WTC11 (cell line): ENCODE results near the gene MANBA. TPM values are rescaled to one million over a fixed set of nuclear protein-coding genes. Genes with fewer than 3 reads are reported as not detected.
A peak's percentile ranks its signal among the peaks of the same experiment; 100 is the strongest.

Experiments used
- ATAC-seq: fragments of 200-7000 bp; cut with Tn5 transposase; 2 replicates; pipeline ENCODE4 v1.10.0; 2021; ENCODE audit warnings: mild to moderate bottlenecking, moderate library complexity
- CTCF ChIA-PET: fragments of 300-600 bp; sonication (Branson Sonifier 250); formaldehyde crosslinking; loops from one replicate; lab custom pipeline; 2021; ENCODE audit warnings: antibody characterized with exemption; lab: Charles Lee
- POLR2A ChIA-PET: fragments of 350-600 bp; sonication (Branson Sonifier 250); formaldehyde crosslinking; loops from one replicate; lab custom pipeline; 2021; ENCODE audit warnings: antibody characterized with exemption; lab: Charles Lee
- DNase-seq: peaks from one replicate; pipeline ENCODE4 v3.0.0; 2021; ENCODE audit warnings: low spot score
- H3K27ac Mint-ChIP-seq: 2 replicates; pipeline ENCODE4 v1.8.0; 2021; ENCODE audit warnings: mixed read lengths
- H3K27me3 Mint-ChIP-seq: 2 replicates; pipeline ENCODE4 v1.8.0; 2021; ENCODE audit warnings: low read depth, mild to moderate bottlenecking, moderate library complexity, mixed read lengths
- H3K36me3 Mint-ChIP-seq: 2 replicates; pipeline ENCODE4 v1.8.0; 2021; ENCODE audit warnings: mixed read lengths
- H3K4me1 Mint-ChIP-seq: 2 replicates; pipeline ENCODE4 v1.8.0; 2022; ENCODE audit warnings: mixed read lengths
- H3K4me3 Mint-ChIP-seq: 2 replicates; pipeline ENCODE4 v1.8.0; 2021; ENCODE audit warnings: mild to moderate bottlenecking, moderate library complexity, mixed read lengths
- H3K9me3 Mint-ChIP-seq: 2 replicates; pipeline ENCODE4 v1.8.0; 2021; ENCODE audit warnings: mixed read lengths
- ATF1 ChIP-seq: sonication (generic); formaldehyde crosslinking; IDR thresholded peaks from 2 replicates; pipeline ENCODE4 v1.8.1; 2023; ENCODE audit warnings: mild to moderate bottlenecking, moderate library complexity, missing genetic modification reagents
- ATF3 ChIP-seq: sonication (generic); formaldehyde crosslinking; conservative IDR thresholded peaks from 2 replicates; pipeline ENCODE4 v1.8.1; 2022; ENCODE audit warnings: mild to moderate bottlenecking, missing genetic modification reagents
- CREB1 ChIP-seq: sonication (generic); formaldehyde crosslinking; IDR thresholded peaks from 2 replicates; pipeline ENCODE4 v1.8.0; 2023; ENCODE audit warnings: mild to moderate bottlenecking, missing genetic modification reagents
- ELF4 ChIP-seq: sonication (generic); formaldehyde crosslinking; IDR thresholded peaks from 2 replicates; pipeline ENCODE4 v1.8.1; 2022; ENCODE audit warnings: low read depth, mild to moderate bottlenecking, moderate library complexity, missing genetic modification reagents
- FOXP4 ChIP-seq: sonication (generic); formaldehyde crosslinking; IDR thresholded peaks from 2 replicates; pipeline ENCODE4 v1.8.0; 2022; ENCODE audit warnings: mild to moderate bottlenecking, missing genetic modification reagents
- GABPB1 ChIP-seq: sonication (generic); formaldehyde crosslinking; IDR thresholded peaks from 2 replicates; pipeline ENCODE4 v1.8.1; 2023; ENCODE audit warnings: mild to moderate bottlenecking, missing genetic modification reagents
- GRHL2 ChIP-seq: fragments of 250-450 bp; sonication (Bioruptor Pico); IDR thresholded peaks from 2 replicates; pipeline ENCODE4 v1.8.0; 2022; ENCODE audit warnings: mild to moderate bottlenecking, moderate library complexity; ENCODE audit not compliant: insufficient replicate concordance, severe bottlenecking
- JUN ChIP-seq: sonication (generic); formaldehyde crosslinking; IDR thresholded peaks from 2 replicates; pipeline ENCODE4 v1.8.0; 2023; ENCODE audit warnings: mild to moderate bottlenecking, missing genetic modification reagents
- NFE2L1 ChIP-seq: sonication (generic); formaldehyde crosslinking; IDR thresholded peaks from 2 replicates; pipeline ENCODE4 v1.8.1; 2023; ENCODE audit warnings: missing genetic modification reagents
- NR2C2 ChIP-seq: sonication (generic); formaldehyde crosslinking; IDR thresholded peaks from 2 replicates; pipeline ENCODE4 v1.8.0; 2022; ENCODE audit warnings: mild to moderate bottlenecking, missing genetic modification reagents
- NR3C1 ChIP-seq: sonication (generic); formaldehyde crosslinking; conservative IDR thresholded peaks from 2 replicates; pipeline ENCODE4 v1.8.1; 2023; ENCODE audit warnings: low read depth, mild to moderate bottlenecking, missing genetic modification reagents
- SMAD3 ChIP-seq: sonication (generic); formaldehyde crosslinking; IDR thresholded peaks from 2 replicates; pipeline ENCODE4 v1.8.0; 2022; ENCODE audit warnings: missing genetic modification reagents, mild to moderate bottlenecking, borderline replicate concordance
- ZBTB21 ChIP-seq: sonication (generic); formaldehyde crosslinking; IDR thresholded peaks from 2 replicates; pipeline ENCODE4 v1.8.1; 2023; ENCODE audit warnings: mild to moderate bottlenecking, missing genetic modification reagents, borderline replicate concordance
- ZNF121 ChIP-seq: sonication (generic); formaldehyde crosslinking; IDR thresholded peaks from 2 replicates; pipeline ENCODE4 v1.8.0; 2023; ENCODE audit warnings: missing genetic modification reagents
- ZNF232 ChIP-seq: sonication (generic); formaldehyde crosslinking; IDR thresholded peaks from 2 replicates; pipeline ENCODE4 v1.8.0; 2022; ENCODE audit warnings: mild to moderate bottlenecking, missing genetic modification reagents
- ZNF425 ChIP-seq: fragments of 250-450 bp; sonication (Bioruptor Pico); conservative IDR thresholded peaks from 2 replicates; pipeline ENCODE4 v1.9.0; 2021; ENCODE audit warnings: mild to moderate bottlenecking
- total RNA-seq: library from RNA; stranded (reverse); gene quantifications from 3 replicates; pipeline ENCODE4 v1.2.3, GENCODE V29; 2021
- TF ChIP-seq, protein P1 (sequence below): sonication (generic); formaldehyde crosslinking; conservative IDR thresholded peaks from 2 replicates; pipeline ENCODE4 v1.8.1; 2023; ENCODE audit warnings: mild to moderate bottlenecking, low read depth, missing genetic modification reagents, moderate library complexity
- TF ChIP-seq, protein P2 (sequence below): sonication (generic); formaldehyde crosslinking; IDR thresholded peaks from 2 replicates; pipeline ENCODE4 v1.8.0; 2022; ENCODE audit warnings: mild to moderate bottlenecking, missing genetic modification reagents
- TF ChIP-seq, protein P3 (sequence below): fragments of 250-450 bp; sonication (Bioruptor Pico); IDR thresholded peaks from 2 replicates; pipeline ENCODE4 v1.9.0; 2021; ENCODE audit warnings: mild to moderate bottlenecking, borderline replicate concordance
- TF ChIP-seq, protein P4 (sequence below): sonication (generic); formaldehyde crosslinking; IDR thresholded peaks from 2 replicates; pipeline ENCODE4 v1.8.0; 2022; ENCODE audit warnings: mild to moderate bottlenecking, missing genetic modification reagents

MANBA gene
- total RNA-seq, 1 experiment from 2014 or later, result 35.1 TPM

- TF ChIP-seq ZBTB21 (CRISPR knock-in tag) (no peak), ATF1 (no peak), NFE2L1 (CRISPR knock-in tag) (no peak), ELF4 (CRISPR knock-in tag) (no peak), NR2C2 (CRISPR knock-in tag) (no peak), NR3C1 (CRISPR knock-in tag) (no peak)
Measured at GRCh38 chr4:102780476-102781144, 19.8 kb upstream of the MANBA start (continued).

DNA sequence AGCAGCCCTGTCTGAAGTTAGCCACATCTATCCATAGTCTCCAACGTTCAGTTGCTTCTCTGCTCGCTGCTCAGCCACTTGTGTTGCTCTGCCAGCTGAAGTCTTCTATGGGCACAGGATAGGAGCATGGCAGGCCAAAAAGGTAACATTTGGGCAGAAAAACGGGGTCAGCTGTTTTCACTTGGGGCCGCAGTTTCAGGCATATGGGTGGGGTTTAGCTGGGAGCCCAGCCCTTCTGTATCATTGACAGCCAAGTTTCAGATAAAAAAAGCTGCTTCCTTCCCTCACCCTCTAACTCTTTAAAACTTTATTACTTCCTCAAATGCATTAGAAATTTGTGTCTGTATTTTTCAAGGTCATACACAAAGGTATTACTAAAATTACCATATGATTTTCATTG lies 18.4 kb upstream of the MANBA start:
- ChIA-PET POLR2A (no interaction called here), CTCF (no interaction called here)
- Mint-ChIP-seq H3K36me3 (no peaks in the 10 kb centered on the region), H3K9me3 (no peaks in the 10 kb centered on the region), H3K4me3 (no peak overlapping the region), H3K27ac (no peak overlapping the region), H3K27me3 (peaks cover 3% of the 10 kb centered on the region), H3K4me1 (0 out of 2 replicates have a peak, but pooled peaks cover 3% of the 10 kb centered on the region)
- TF ChIP-seq GRHL2 (no peak), JUN (CRISPR knock-in tag) (no peak), ATF3 (CRISPR knock-in tag) (no peak), GABPB1 (CRISPR knock-in tag) (no peak), ZNF425 (CRISPR knock-in tag) (no peak), SMAD3 (no peak), ZNF232 (CRISPR knock-in tag) (no peak), CREB1 (no peak), ZNF121 (CRISPR knock-in tag) (no peak), FOXP4 (no peak)
- TF ChIP-seq, protein P1, sequence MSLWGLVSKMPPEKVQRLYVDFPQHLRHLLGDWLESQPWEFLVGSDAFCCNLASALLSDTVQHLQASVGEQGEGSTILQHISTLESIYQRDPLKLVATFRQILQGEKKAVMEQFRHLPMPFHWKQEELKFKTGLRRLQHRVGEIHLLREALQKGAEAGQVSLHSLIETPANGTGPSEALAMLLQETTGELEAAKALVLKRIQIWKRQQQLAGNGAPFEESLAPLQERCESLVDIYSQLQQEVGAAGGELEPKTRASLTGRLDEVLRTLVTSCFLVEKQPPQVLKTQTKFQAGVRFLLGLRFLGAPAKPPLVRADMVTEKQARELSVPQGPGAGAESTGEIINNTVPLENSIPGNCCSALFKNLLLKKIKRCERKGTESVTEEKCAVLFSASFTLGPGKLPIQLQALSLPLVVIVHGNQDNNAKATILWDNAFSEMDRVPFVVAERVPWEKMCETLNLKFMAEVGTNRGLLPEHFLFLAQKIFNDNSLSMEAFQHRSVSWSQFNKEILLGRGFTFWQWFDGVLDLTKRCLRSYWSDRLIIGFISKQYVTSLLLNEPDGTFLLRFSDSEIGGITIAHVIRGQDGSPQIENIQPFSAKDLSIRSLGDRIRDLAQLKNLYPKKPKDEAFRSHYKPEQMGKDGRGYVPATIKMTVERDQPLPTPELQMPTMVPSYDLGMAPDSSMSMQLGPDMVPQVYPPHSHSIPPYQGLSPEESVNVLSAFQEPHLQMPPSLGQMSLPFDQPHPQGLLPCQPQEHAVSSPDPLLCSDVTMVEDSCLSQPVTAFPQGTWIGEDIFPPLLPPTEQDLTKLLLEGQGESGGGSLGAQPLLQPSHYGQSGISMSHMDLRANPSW, result no peak
- TF ChIP-seq, protein P2, sequence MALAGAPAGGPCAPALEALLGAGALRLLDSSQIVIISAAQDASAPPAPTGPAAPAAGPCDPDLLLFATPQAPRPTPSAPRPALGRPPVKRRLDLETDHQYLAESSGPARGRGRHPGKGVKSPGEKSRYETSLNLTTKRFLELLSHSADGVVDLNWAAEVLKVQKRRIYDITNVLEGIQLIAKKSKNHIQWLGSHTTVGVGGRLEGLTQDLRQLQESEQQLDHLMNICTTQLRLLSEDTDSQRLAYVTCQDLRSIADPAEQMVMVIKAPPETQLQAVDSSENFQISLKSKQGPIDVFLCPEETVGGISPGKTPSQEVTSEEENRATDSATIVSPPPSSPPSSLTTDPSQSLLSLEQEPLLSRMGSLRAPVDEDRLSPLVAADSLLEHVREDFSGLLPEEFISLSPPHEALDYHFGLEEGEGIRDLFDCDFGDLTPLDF (CRISPR knock-in tag), result no peak
- TF ChIP-seq, protein P3, sequence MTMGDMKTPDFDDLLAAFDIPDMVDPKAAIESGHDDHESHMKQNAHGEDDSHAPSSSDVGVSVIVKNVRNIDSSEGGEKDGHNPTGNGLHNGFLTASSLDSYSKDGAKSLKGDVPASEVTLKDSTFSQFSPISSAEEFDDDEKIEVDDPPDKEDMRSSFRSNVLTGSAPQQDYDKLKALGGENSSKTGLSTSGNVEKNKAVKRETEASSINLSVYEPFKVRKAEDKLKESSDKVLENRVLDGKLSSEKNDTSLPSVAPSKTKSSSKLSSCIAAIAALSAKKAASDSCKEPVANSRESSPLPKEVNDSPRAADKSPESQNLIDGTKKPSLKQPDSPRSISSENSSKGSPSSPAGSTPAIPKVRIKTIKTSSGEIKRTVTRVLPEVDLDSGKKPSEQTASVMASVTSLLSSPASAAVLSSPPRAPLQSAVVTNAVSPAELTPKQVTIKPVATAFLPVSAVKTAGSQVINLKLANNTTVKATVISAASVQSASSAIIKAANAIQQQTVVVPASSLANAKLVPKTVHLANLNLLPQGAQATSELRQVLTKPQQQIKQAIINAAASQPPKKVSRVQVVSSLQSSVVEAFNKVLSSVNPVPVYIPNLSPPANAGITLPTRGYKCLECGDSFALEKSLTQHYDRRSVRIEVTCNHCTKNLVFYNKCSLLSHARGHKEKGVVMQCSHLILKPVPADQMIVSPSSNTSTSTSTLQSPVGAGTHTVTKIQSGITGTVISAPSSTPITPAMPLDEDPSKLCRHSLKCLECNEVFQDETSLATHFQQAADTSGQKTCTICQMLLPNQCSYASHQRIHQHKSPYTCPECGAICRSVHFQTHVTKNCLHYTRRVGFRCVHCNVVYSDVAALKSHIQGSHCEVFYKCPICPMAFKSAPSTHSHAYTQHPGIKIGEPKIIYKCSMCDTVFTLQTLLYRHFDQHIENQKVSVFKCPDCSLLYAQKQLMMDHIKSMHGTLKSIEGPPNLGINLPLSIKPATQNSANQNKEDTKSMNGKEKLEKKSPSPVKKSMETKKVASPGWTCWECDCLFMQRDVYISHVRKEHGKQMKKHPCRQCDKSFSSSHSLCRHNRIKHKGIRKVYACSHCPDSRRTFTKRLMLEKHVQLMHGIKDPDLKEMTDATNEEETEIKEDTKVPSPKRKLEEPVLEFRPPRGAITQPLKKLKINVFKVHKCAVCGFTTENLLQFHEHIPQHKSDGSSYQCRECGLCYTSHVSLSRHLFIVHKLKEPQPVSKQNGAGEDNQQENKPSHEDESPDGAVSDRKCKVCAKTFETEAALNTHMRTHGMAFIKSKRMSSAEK (CRISPR knock-in tag), result no peak
- TF ChIP-seq, protein P4, sequence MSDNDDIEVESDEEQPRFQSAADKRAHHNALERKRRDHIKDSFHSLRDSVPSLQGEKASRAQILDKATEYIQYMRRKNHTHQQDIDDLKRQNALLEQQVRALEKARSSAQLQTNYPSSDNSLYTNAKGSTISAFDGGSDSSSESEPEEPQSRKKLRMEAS, result no peak
- DNase-seq (no peak), ATAC-seq (peak; percentile 34; the same call in 1 of the 2 replicates)
